GM21723 (cell line): ENCODE data around the gene PHLDA3.
"Not testable (repeated sequence)": the region's sequence is repeated elsewhere in the genome, so short reads cannot be mapped to it uniquely, and the experiment has no call there.

Source experiments
- ATAC-seq: cut with Tn5 transposase; IDR thresholded peaks from one replicate; pipeline ENCODE4 v1.9.1; 2021; ENCODE audit warnings: mild to moderate bottlenecking, moderate library complexity; ENCODE audit not compliant: unreplicated experiment

PHLDA3 gene

GRCh38 chr1:201504179-201504631, 35.2 kb upstream of the PHLDA3 start:
- no peak for ATAC-seq

GRCh38 chr1:201503397-201504176, 34.6 kb upstream of the PHLDA3 start:
- ATAC-seq, result no peak

- no peak for ATAC-seq
These were observed 33.5 kb upstream of the PHLDA3 start for GRCh38 chr1:201502511-201502857.

- no peak for ATAC-seq
These were observed 33.0 kb upstream of the PHLDA3 start for GRCh38 chr1:201501812-201502510.

- no peak for ATAC-seq
These were observed 32.2 kb upstream of the PHLDA3 start for GRCh38 chr1:201501144-201501543.

DNA sequence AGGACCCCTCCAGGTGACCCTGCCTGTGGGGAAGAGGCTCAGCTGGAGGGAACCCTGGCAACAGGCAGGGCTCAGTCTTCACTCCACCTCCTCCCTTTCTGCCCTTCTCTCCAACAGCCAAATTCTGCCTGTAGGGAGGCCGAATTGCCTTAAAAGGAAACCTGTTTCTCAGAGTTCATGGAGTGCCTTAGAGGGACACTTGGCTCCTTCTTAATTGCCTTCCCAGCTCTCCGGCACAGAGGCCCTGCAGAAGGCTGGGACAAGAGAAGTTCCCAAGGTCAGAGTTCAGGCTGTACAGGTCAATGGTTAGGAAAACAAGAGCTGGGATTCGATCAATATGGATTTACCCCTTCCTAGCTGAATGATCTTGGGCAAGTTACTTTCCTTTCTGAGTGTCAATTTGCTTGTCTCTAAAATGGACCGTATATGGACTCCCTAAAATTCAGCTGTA, 31.7 kb upstream of the PHLDA3 start:
- ATAC-seq, result no peak

DNA sequence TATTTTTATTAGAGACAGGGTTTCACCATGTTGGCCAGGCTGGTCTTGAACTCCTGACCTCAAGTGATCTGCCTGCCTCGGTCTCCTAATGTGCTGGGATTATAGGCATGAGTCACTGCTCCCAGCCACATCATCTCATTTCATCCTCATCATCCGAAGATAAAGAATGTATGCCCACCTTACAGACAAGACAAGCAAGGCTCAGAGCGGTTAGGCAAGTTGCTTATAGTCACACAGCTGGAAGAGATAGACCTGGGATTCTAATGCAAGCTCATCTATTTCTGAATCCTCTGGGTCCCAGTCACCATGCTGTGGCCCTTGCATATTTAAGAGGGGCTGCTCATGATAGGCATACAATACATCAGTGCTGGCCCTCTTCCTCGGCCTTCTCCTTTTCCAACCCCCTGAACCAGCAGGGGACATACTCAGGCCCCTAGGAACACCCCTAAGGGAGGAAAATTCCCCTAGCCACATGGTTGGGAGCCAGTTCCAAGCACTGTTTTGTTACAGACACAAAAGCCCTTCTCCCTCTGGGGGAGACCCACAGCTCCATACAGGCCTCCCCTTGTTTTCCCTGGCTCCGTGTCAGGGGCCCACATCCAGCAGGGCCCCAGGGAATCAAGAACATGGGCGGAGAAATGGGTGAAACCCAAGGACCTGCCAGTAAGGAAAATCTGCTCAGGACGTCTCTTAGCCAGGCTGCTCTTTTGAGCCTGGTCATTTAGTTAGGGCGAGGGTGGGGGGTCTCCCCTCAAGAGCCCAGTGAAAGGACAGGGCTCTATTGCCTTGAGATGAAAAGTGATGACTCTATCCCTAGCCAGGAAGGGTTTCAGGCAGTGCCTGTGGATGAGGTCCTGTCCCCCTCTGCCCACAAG, 31.0 kb upstream of the PHLDA3 start:
- ATAC-seq, result no peak

DNA sequence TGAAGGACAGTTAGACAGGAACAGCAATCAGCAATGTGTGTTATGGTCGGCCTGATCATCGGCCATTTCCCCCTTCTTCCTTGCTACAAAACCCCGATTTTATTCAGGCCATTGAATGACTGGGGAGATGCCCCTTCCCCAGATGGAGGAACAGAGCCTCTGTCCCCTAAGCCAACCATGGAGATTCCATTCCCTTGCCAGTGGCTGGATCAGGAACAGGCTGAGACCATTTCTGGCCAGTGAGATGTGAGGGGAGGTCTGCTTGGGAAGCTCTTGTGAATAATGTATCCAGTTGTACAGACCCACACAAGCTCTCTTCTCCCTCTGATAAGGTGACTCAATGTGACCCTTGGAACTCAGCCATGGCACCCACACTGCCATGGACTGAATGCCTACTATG, 30.2 kb upstream of the PHLDA3 start:
- no peak for ATAC-seq

DNA sequence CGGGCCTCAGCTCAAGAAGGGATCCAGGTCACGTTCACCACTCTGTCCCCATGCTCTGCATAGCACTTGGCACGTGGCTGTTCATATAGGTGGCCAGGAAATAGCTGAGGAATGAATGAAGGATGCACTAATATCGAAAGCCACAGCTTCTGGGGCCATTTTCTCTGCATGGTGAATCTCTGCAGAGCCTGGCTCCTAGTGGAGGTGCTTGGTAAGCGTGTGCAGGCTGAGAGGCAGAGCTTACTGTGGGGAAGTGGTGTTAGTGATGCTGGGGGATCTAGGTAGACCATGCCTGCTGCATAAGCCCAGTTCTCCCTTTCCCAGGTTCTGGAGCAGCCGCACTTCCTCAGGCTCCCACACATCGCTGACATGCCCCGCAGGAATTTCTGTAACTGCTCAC, 29.6 kb upstream of the PHLDA3 start:
- no peak for ATAC-seq

GRCh38 chr1:201497935-201498509, 29.0 kb upstream of the PHLDA3 start:
- no peak for ATAC-seq

DNA sequence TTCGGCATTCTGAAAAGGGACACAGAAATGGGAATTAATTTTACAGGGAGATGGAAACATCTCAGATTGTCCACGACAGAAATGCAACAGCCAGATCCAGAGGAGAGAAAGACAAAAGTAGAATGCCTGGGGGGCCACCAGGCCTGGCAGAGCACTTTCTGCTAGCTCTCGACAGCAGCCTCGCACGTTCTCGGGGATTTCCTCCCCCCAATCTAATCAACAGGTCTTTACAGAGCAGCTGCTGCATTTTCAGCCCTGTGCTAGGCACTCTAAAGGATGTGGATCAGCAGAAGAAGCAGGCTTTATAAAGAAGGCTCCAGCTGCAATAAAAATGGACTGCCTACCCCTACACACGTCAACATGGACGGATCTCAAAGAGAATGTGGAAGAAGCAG, 27.3 kb upstream of the PHLDA3 start:
- no peak for ATAC-seq

- ATAC-seq, result no peak
These were observed 26.7 kb upstream of the PHLDA3 start for GRCh38 chr1:201495551-201496295.

DNA sequence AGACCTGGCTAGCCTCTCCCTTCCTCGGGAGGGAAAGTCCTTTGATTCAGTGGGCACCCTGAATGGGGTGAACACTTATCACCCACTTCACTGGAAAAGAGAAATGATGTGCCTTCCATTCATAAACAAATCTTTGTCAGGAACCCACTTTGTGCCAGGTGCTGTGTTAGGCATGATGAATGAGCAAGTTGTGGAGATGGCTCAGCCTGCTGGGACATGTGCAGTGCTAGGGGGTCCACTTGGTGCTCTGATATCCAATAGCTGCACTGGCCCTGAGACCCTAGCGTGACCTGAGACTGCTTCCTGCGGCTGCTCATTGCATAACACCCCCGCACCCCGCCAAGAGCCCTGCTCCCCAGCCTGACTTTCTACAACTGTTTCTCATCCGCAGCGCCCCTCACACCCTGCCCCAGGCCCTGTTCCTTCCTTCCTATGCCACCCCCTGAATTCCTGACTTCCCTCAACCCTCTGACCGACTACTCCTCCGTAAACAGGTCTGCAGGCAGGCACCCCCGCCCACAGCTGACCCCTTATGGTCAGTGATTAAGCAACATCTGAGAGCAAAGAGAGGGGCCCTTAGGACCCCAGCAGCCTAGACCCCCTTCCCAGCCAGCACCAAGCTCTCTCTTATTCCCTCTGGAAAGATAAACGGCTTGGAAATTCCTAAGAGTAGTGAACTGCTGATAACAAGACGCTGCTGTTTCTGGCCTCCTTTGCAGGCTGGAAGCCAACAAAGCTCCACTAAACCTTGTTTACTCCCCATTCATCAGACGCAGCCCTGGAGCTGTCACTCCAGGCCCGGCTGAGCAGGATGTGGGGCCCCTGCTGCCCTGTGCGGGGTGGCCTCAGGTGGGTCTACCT, 25.0 kb upstream of the PHLDA3 start:
- ATAC-seq, result no peak

GRCh38 chr1:201493026-201493656, 24.2 kb upstream of the PHLDA3 start:
- not testable (repeated sequence) for ATAC-seq

DNA sequence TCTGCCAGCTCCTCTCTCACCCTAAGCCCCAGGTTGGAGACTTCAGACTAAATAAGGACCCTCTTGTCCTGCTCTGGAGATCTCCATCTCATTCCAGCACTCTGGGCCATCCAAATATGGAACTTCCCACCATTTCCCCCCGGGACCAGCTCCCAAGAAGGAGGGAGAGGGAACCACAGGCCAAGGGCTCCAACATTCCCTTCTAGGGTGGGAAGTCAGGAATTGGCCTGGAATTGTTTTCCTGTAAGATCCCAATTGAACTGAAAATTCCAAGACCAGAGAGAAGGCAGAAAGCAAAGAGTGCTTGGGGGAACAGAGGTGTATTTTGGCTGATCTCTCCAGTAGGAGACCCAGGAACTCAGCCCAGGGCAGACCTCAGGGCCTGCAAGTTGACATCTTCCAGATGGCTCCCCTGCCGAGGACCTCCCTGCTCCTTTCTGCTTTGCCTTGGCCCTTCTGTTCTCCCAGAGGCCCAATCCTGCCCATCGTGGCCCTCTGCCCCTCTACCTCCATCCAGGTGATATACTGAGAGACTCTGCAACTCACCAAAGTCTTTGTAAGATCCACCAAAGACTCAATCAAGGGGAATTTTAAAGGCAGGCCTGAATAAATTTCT, 23.0 kb upstream of the PHLDA3 start:
- ATAC-seq, result no peak

DNA sequence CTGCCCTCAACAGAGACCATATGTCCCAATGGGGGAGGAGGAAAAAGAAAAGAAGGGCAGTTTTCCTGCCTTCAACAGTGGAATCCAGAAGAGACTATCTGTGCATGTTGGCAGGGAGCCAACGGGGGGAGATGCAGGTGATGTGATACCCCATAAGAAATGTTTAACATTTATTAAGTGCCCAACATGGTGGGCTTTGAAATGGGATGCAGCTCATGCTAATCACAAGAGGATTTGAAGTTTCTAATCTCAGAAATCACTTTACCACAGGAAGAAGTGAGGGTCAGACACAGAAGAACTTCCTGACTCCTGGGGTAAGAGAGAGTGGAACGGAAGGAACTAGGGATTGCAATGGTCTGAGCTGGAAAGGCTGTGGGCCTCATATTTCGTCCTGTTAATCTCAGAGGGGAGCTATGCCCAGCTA, 21.7 kb upstream of the PHLDA3 start:
- ATAC-seq, result no peak

DNA sequence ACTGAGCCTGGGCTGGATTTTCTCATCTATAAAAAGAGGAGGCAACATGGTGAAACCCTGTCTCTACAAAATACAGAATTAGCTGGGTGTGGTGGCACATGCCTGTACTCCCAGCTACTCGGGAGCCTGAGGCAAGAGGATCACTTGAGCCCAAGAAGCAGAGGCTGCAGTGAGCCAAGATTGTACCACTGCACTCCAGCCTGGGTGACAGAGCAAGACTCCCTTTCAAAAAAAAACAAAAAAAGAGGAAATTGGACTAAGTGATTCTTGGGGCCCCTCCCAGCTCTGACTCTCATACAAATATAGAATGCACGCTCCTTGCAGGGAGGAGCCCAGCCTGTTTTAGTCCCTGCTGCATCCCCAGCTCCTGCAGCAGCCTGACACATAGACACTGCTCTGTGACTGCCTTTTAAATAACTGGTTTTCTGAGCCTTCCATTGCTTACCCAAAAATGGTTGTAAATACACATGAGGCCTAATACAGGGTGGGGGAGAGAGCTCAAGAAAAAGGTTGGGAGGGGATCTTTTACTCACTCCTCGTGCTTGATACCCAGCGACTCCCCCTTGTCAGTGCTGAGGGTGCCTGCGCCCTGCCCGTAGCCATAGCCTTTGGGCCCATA, 20.8 kb upstream of the PHLDA3 start:
- no peak for ATAC-seq
